ENCODE results near the gene SHLD1.

The SHLD1 gene

GRCh38 chr20:5710551-5710950 lies 39.6 kb upstream of the SHLD1 start:
- Histone ChIP-seq H2AFZ (no peak overlapping the region), H3K4me3 (ENCODE audit: low read depth, low read length) (no peak overlapping the region), H3K79me2 (no peaks in the 10 kb centered on the region), H3K4me2 (ENCODE audit: low read length) (no peak overlapping the region), H3K27ac (no peak overlapping the region), H3K27me3 (ENCODE audit: control insufficient read depth, insufficient read depth, low read length) (no peaks in the 10 kb centered on the region), H3K36me3 (ENCODE audit: control insufficient read depth, insufficient read depth, low read length) (no peaks in the 10 kb centered on the region), H3K4me1 (no peaks in the 10 kb centered on the region), H3K9me3 (ENCODE audit: control insufficient read depth, low read length) (no peaks in the 10 kb centered on the region), H3K9ac (no peak overlapping the region)
- TF ChIP-seq CTCF (IDR thresholded peaks at IDR 0.05), result no peak

GRCh38 chr20:5714261-5715041 lies 35.8 kb upstream of the SHLD1 start:
- TF ChIP-seq CTCF (IDR thresholded peaks at IDR 0.05), result no peak
- Histone ChIP-seq H3K27ac (no peak overlapping the region), H3K9me3 (ENCODE audit: control insufficient read depth, low read length) (no peaks in the 10 kb centered on the region), H3K4me2 (ENCODE audit: low read length) (no peak overlapping the region), H3K79me2 (no peaks in the 10 kb centered on the region), H3K4me1 (no peaks in the 10 kb centered on the region), H3K9ac (no peak overlapping the region), H3K36me3 (ENCODE audit: control insufficient read depth, insufficient read depth, low read length) (no peaks in the 10 kb centered on the region), H3K4me3 (ENCODE audit: low read depth, low read length) (no peak overlapping the region), H2AFZ (no peak overlapping the region), H3K27me3 (ENCODE audit: control insufficient read depth, insufficient read depth, low read length) (no peaks in the 10 kb centered on the region)

- H3K9me3 ChIP-seq (ENCODE audit: control insufficient read depth, low read length), result no peaks in the 10 kb centered on the region
Measured at GRCh38 chr20:5715071-5715841, 34.9 kb upstream of the SHLD1 start.

GRCh38 chr20:5716953-5717352 lies 33.2 kb upstream of the SHLD1 start:
- no peak for TF ChIP-seq CTCF (IDR thresholded peaks at IDR 0.05)
- Histone ChIP-seq H3K27me3 (ENCODE audit: control insufficient read depth, insufficient read depth, low read length) (no peaks in the 10 kb centered on the region), H3K27ac (no peak overlapping the region), H3K36me3 (ENCODE audit: control insufficient read depth, insufficient read depth, low read length) (no peaks in the 10 kb centered on the region), H3K9me3 (ENCODE audit: control insufficient read depth, low read length) (no peaks in the 10 kb centered on the region), H3K79me2 (no peaks in the 10 kb centered on the region), H3K4me1 (no peaks in the 10 kb centered on the region), H2AFZ (no peak overlapping the region), H3K4me2 (ENCODE audit: low read length) (no peak overlapping the region), H3K9ac (no peak overlapping the region), H3K4me3 (ENCODE audit: low read depth, low read length) (no peak overlapping the region)

More at GRCh38 chr20:5715071-5715841, 34.9 kb upstream of the SHLD1 start:
- Histone ChIP-seq H2AFZ (no peak overlapping the region), H3K27me3 (ENCODE audit: control insufficient read depth, insufficient read depth, low read length) (no peaks in the 10 kb centered on the region), H3K36me3 (ENCODE audit: control insufficient read depth, insufficient read depth, low read length) (no peaks in the 10 kb centered on the region), H3K4me1 (no peaks in the 10 kb centered on the region), H3K4me3 (ENCODE audit: low read depth, low read length) (no peak overlapping the region), H3K4me2 (ENCODE audit: low read length) (no peak overlapping the region), H3K9ac (no peak overlapping the region), H3K79me2 (no peaks in the 10 kb centered on the region), H3K27ac (no peak overlapping the region)
- no peak for TF ChIP-seq CTCF (IDR thresholded peaks at IDR 0.05)

All from parathyroid adenoma (tissue), 2 donors.